NCI-H446 treated with DMSO at 0.1 percent for 48 hours (cell line): Measurements from ENCODE around the gene CLCNKB.
"Not testable (repeated sequence)": the region's sequence is repeated elsewhere in the genome, so short reads cannot be mapped to it uniquely, and the experiment has no call there.

Experiments used
- DNase-seq: peaks from one replicate; lab custom pipeline; 2025; lab: John Stamatoyannopoulos, UW

Gene CLCNKB

GRCh38 chr1:16043521-16043920 is at the start of gene CLCNKB:
Gene CLCNKB, plus strand, starts transcription at chr1:16043782. Its CDS starts 711 bp downstream, at chr1:16044493.
- DNase-seq, result no peak

GRCh38 chr1:15994081-15994480 is 49.5 kb upstream of the CLCNKB start:
- DNase-seq, result no peak

GRCh38 chr1:15994590-15995351 is 48.8 kb upstream of the CLCNKB start:
- DNase-seq, result no peak

GRCh38 chr1:15997076-15997585 is 46.5 kb upstream of the CLCNKB start:
- DNase-seq, result no peak

GRCh38 chr1:15997637-15998280 is 45.8 kb upstream of the CLCNKB start:
- DNase-seq, result no peak

GRCh38 chr1:15998929-15999328 is 44.7 kb upstream of the CLCNKB start:
- no peak for DNase-seq

GRCh38 chr1:16001274-16001673 is 42.3 kb upstream of the CLCNKB start:
- DNase-seq, result not testable (repeated sequence)

GRCh38 chr1:16005597-16005996 is 38.0 kb upstream of the CLCNKB start:
- no peak for DNase-seq

GRCh38 chr1:16006010-16006409 is 37.6 kb upstream of the CLCNKB start:
- no peak for DNase-seq

GRCh38 chr1:16006552-16007485 is 36.8 kb upstream of the CLCNKB start:
- no peak for DNase-seq

- no peak for DNase-seq
Observed at GRCh38 chr1:16007671-16008341, 35.8 kb upstream of the CLCNKB start.

GRCh38 chr1:16009030-16009460 is 34.5 kb upstream of the CLCNKB start:
- no peak for DNase-seq

- no peak for DNase-seq
Observed at GRCh38 chr1:16009678-16010077, 33.9 kb upstream of the CLCNKB start.

- DNase-seq, result no peak
Observed at GRCh38 chr1:16010837-16011236, 32.7 kb upstream of the CLCNKB start.

- DNase-seq, result no peak
Observed at GRCh38 chr1:16011936-16012589, 31.5 kb upstream of the CLCNKB start.

GRCh38 chr1:16012590-16013219 is 30.9 kb upstream of the CLCNKB start:
- DNase-seq, result no peak

- no peak for DNase-seq
Observed at GRCh38 chr1:16013220-16013907, 30.2 kb upstream of the CLCNKB start.

GRCh38 chr1:16013908-16014258 is 29.7 kb upstream of the CLCNKB start:
- DNase-seq, result no peak

- no peak for DNase-seq
Observed at GRCh38 chr1:16014509-16015482, 28.8 kb upstream of the CLCNKB start.
